Vagina (tissue), 2 donors: ENCODE results near the gene BCAS3. TPM values are rescaled to one million over a fixed set of nuclear protein-coding genes. Genes with fewer than 3 reads are reported as not detected.

Experiments
- DNase-seq, 2 donors: peaks; one replicate each; pipeline ENCODE4 v3.0.0-alpha.2; 2017; ENCODE audit errors: extremely low spot score in 2 of 2
- H3K27ac ChIP-seq: fragments of 200-600 bp; sonication (generic); one replicate; pipeline ENCODE4 v1.5.1; 2019
- H3K27me3 ChIP-seq: fragments of 200-600 bp; sonication (generic); one replicate; pipeline ENCODE4 v1.5.1; 2019
- H3K36me3 ChIP-seq, 2 donors: fragments of 200-600 bp; sonication (generic); one replicate each; pipeline ENCODE4 v1.5.1; 2017 to 2019
- H3K4me1 ChIP-seq: fragments of 200-600 bp; sonication (generic); one replicate; pipeline ENCODE4 v1.5.1; 2019
- H3K4me3 ChIP-seq, 2 donors: fragments of 200-600 bp; sonication (generic); 1 replicate in 1 of 2; 2 replicates in 1 of 2; pipeline ENCODE4 v1.5.1; 2016 to 2019
- H3K9me3 ChIP-seq: fragments of 200-600 bp; sonication (generic); one replicate; pipeline ENCODE4 v1.5.1; 2019
- POLR2A ChIP-seq, 2 donors: fragments of 450-650 bp; IDR thresholded peaks; one replicate each; pipeline ENCODE4 v1.6.1; 2017; ENCODE audit warnings: antibody characterized with exemption in 2 of 2, mild to moderate bottlenecking in 2 of 2, moderate library complexity in 2 of 2
- POLR2AphosphoS5 ChIP-seq, 2 donors: sonication (generic); formaldehyde crosslinking; IDR thresholded peaks; one replicate each; pipeline ENCODE4 v1.9.0; 2017; ENCODE audit warnings: antibody characterized with exemption in 2 of 2, mild to moderate bottlenecking in 2 of 2, low read depth in 1 of 2; ENCODE audit not compliant: insufficient read depth in 1 of 2
- intact Hi-C: fragments of 100-400 bp; cut with DNase I; formaldehyde crosslinking; loops from one replicate; pipeline ENCODE4 v1.15.1; 2023
- total RNA-seq: library from RNA; depleted of rRNA; stranded (reverse); fragments of >200 nt; gene quantifications from one replicate; pipeline ENCODE4 v1.2.3, GENCODE V29; 2016
- TF ChIP-seq, protein P1 (sequence below), 3 experiments: fragments of 450-650 bp in 2 of 3; fragments of 200-600 bp in 1 of 3; sonication (generic) in 1 of 3; IDR thresholded peaks; one replicate each; pipeline ENCODE4 v1.5.1; 2017 to 2019; ENCODE audit warnings: antibody characterized with exemption in 3 of 3, mild to moderate bottlenecking in 2 of 3, moderate library complexity in 2 of 3

The BCAS3 gene
- total RNA-seq, 1 donor from 2014 or later: 33.1 TPM

DNA sequence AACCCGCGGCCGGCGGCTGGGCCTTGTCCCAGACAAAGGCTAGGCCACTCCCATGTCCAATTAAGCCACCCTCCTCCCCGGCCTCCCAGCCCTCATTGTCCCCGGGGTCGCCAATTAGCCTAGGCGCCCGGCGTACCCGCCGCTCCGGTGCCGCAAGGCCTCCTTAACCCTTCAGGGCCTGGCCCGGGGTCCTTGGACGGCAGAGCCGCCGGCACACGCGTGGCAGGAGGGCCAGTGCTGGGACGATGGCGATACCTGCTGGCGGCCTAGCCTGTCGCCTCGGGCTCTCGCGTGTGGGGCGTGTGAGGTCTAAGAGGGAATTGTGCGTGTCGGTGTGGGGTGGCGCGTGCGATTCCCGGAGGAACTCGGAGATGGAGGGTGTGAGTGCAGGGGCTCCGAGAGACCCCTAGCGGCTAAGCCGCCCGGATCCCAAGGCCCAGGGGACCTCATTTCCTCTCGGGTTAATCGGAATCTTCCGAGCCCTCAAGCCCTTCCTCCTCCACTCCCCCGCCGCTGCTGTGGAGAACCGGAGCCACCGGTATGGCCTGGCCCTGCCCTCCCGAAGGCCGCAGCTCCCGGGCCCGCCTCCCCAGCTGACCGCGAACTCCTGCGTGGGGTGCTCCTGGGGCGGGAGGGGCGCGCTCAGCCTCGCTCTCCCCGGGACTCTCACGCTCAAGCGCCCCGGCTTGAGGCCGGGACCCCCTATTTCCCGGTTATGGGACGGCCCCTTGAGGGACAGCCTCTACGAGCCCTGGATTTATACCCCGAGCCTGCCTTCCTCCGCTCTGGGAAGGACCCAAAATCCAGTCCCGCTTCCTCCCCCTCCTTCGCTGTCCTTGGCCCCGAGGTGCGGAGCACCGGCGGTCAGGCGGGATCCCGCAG lies 733.9 kb downstream of the BCAS3 start:
- H3K4me1 ChIP-seq: peaks cover 68% of the 10 kb centered on the region
- intact Hi-C loops: loop anchor here (10.0 kb wide), 1 partner anchor 653 kb away; the partner anchor contains the start of gene MED13
- TF ChIP-seq, protein P1, sequence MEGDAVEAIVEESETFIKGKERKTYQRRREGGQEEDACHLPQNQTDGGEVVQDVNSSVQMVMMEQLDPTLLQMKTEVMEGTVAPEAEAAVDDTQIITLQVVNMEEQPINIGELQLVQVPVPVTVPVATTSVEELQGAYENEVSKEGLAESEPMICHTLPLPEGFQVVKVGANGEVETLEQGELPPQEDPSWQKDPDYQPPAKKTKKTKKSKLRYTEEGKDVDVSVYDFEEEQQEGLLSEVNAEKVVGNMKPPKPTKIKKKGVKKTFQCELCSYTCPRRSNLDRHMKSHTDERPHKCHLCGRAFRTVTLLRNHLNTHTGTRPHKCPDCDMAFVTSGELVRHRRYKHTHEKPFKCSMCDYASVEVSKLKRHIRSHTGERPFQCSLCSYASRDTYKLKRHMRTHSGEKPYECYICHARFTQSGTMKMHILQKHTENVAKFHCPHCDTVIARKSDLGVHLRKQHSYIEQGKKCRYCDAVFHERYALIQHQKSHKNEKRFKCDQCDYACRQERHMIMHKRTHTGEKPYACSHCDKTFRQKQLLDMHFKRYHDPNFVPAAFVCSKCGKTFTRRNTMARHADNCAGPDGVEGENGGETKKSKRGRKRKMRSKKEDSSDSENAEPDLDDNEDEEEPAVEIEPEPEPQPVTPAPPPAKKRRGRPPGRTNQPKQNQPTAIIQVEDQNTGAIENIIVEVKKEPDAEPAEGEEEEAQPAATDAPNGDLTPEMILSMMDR (IDR thresholded peaks at IDR 0.05): peak in 1 of 3 experiments; percentile 9
- TF ChIP-seq POLR2AphosphoS5 (IDR thresholded peaks at IDR 0.05; ENCODE audit: insufficient read depth in 1 of 2, low read depth in 1 of 2) (no peak), POLR2A (IDR thresholded peaks at IDR 0.05) (no peak)

DNA sequence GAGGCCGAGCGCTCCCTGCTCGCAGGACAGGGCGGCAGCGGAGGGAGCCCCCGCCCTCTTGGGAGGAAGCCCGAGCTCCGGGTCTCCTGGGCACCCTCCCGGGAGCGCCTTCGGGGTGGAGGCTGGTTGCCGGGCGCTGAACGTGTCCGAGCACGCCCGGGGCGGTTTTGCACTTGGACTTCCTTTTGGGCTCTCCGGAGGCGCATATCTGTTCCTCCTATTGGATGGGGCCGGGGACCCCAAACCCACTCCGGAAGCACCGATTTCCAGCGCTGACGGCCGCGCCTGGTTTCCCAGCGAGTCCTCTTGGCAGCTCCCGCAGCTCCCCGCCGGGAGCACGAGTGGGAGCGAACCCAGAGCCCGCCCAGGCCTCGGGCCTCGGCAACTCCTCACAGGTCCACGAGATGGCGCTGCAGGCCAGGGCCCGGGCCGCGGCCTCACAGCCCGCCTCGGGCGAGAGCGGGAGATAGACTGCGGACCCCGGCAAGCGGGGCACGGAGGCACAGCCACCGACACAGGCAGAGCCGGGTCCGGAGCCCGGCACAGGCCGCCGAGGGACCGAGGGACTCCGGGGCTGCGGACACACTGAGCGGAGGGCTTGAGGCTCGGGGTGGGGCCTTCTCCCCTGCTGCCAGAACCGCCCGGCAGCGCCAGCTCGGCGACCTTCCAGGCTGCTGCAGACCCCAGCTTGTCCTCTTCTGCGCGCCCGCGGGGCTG lies 734.6 kb downstream of the BCAS3 start:
- DNase-seq: peak in 1 of 2 donors; percentile 88
- H3K4me1 ChIP-seq: peaks cover 74% of the 10 kb centered on the region
- intact Hi-C loops: loop anchor here (10.0 kb wide), 1 partner anchor 652 kb away; the partner anchor contains the start of gene MED13
- H3K27ac ChIP-seq: peak overlapping the region; percentile 68
- no peaks in the 10 kb centered on the region for H3K36me3 ChIP-seq
- no peaks in the 10 kb centered on the region for H3K9me3 ChIP-seq
- no peaks in the 10 kb centered on the region for H3K27me3 ChIP-seq
- H3K4me3 ChIP-seq: peak overlapping the region; percentile 59 to 78
- TF ChIP-seq POLR2A (IDR thresholded peaks at IDR 0.05) (peak in 1 of 2 donors; percentile 33), POLR2AphosphoS5 (IDR thresholded peaks at IDR 0.05; ENCODE audit: insufficient read depth in 1 of 2, low read depth in 1 of 2) (peak; percentile 35 to 79)
- TF ChIP-seq, protein P1 (IDR thresholded peaks at IDR 0.05): peak; percentile 91 to 96 (median 94)

More for the DNA sequence above, 733.9 kb downstream of the BCAS3 start:
- peak overlapping the region; percentile 59 to 78 for H3K4me3 ChIP-seq
- peak overlapping the region; percentile 68 for H3K27ac ChIP-seq
- H3K27me3 ChIP-seq: no peaks in the 10 kb centered on the region
- DNase-seq: peak in 1 of 2 donors; percentile 87
- no peaks in the 10 kb centered on the region for H3K36me3 ChIP-seq
- no peaks in the 10 kb centered on the region for H3K9me3 ChIP-seq

DNA sequence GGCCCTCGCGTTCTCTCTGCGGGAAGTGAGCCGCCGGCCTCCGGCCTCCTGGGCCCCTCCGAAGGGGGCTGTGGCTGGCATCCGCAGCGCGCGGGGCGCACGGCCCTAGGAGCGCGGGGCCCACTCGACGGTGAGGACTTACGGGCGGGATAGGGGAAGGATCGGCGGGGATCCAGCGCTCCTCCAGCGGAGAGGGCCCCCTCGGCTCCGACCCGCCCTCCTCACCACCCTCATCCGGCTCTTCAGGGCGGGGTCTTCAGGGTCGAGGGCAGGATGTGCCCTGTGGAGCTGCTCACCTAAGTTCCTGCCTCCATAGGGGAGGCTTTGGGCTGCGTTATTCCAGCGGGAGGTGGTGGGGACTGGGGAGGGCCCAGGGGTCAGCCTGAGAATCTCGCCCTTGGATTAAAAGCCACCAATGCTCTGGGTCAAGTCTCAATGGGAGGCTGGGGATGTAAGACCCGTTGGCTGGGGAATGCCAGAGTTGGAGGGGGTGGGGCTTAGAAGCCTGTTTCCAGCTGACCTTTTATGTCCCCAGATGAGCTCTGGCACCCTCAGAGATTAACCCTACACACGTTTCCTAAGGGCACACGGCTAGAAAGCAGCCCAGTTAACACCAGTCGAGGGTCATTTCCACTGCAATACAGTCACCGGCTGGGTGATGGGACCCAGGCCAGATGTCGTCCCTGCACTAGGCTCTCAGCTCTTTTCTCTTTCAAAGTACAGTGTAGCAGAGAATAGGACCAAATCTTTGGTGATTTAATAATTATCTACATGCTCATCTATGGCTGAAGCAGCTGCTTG lies 735.4 kb downstream of the BCAS3 start:
- no peaks in the 10 kb centered on the region for H3K27me3 ChIP-seq

DNA sequence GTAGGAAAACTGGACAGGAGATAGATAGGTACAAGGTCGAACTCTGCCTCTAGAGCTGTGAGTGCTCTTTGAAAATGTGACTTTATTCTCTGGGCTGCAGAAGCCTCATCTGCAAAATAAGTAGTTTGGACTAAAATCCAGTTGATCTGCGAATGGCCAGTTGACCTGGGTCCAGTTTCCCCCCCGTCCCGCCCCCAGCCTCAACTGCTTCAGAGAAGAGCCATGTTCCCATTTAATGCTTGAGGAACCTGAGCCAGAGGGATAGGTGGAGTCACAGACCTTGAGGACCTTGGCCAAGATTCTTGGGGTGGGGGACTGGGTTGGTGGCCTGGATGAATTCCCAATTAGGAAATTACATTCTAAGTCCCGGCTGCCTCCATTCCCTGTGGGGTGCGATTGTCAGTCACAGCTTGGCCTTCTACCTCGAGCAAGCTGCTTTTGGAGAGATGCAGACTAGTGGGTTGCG lies 736.0 kb downstream of the BCAS3 start:
- H3K27me3 ChIP-seq: no peaks in the 10 kb centered on the region
- H3K27ac ChIP-seq: no peak overlapping the region
- H3K9me3 ChIP-seq: no peaks in the 10 kb centered on the region
- H3K4me3 ChIP-seq: no peak overlapping the region
- DNase-seq: peak in 1 of 2 donors; percentile 77
- H3K36me3 ChIP-seq: no peaks in the 10 kb centered on the region
- no peak for TF ChIP-seq POLR2AphosphoS5 (IDR thresholded peaks at IDR 0.05; ENCODE audit: insufficient read depth in 1 of 2, low read depth in 1 of 2)
- TF ChIP-seq, protein P1 (IDR thresholded peaks at IDR 0.05): no peak
- no peak for TF ChIP-seq POLR2A (IDR thresholded peaks at IDR 0.05)
- intact Hi-C loops: loop anchor here (10.0 kb wide), 1 partner anchor 651 kb away; the partner anchor contains the start of gene MED13
- peaks cover 67% of the 10 kb centered on the region for H3K4me1 ChIP-seq

More for the DNA sequence above, 735.4 kb downstream of the BCAS3 start:
- DNase-seq: peak in 1 of 2 donors; percentile 88
- Histone ChIP-seq H3K4me3 (peak overlapping the region; percentile 59 to 78), H3K27ac (peak overlapping the region; percentile 68), H3K36me3 (no peaks in the 10 kb centered on the region), H3K9me3 (no peaks in the 10 kb centered on the region), H3K4me1 (peaks cover 74% of the 10 kb centered on the region)
- TF ChIP-seq POLR2AphosphoS5 (IDR thresholded peaks at IDR 0.05; ENCODE audit: insufficient read depth in 1 of 2, low read depth in 1 of 2): no peak
- TF ChIP-seq, protein P1 (IDR thresholded peaks at IDR 0.05): no peak
- no peak for TF ChIP-seq POLR2A (IDR thresholded peaks at IDR 0.05)
- intact Hi-C loops: loop anchor here (10.0 kb wide), 1 partner anchor 652 kb away; the partner anchor contains the start of gene MED13
